ENCODE data around the gene VSTM2L. TPM values are rescaled to one million over a fixed set of nuclear protein-coding genes. Genes with fewer than 3 reads are reported as not detected.

Gene VSTM2L
- total and polyA plus RNA-seq, 4 donors: 8.0 to 71.6 (median 31.4) TPM

DNA sequence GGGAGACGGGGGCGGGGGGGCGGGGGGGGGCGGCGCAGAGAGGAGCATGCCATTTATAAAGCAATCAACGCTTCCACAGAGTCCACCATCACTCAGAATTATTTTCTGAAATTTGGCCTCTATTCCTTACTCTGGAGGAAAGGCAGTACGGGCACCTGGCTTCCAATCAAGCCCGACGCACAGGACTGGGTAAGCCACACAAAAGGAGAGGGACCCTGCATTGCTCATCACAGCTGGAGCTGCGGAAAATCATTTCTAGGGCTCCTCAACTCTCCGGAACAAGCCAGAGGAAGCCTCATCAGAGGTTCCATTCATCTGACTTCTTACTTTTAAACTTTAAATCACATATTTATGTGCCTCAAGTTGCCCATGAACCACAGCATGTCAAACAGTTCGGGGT, 74.4 kb downstream of the VSTM2L start:
- Histone ChIP-seq H3K27me3 (ENCODE audit: control insufficient read depth in 3 of 3, insufficient read depth in 3 of 3, low read length in 2 of 3) (no peaks in the 10 kb centered on the region), H3K9me3 (ENCODE audit: control insufficient read depth in 4 of 4, insufficient read depth in 3 of 4, low read length in 3 of 4) (no peaks in the 10 kb centered on the region), H3K4me1 (ENCODE audit: control insufficient read depth in 5 of 5, insufficient read depth in 5 of 5, low read length in 5 of 5) (no peaks in the 10 kb centered on the region), H3K27ac (ENCODE audit: low read depth in 1 of 2, low read length in 1 of 2) (no peak overlapping the region), H3K9ac (ENCODE audit: insufficient read depth in 1 of 2, low read length in 2 of 2) (no peak overlapping the region), H3K36me3 (ENCODE audit: control insufficient read depth in 4 of 4, insufficient read depth in 4 of 4, low read length in 4 of 4) (peaks cover 0 to 6% (median 2%) of the 10 kb centered on the region in 4 donors), H3K4me3 (no peak overlapping the region)
- DNase-seq (no peak), ATAC-seq (ENCODE audit: insufficient read depth, low FRiP score) (no peak)
- 35 to 43% methylated on average over 8 to 12 of the region's 12 CpGs for WGBS, 2 donors
- no peak for TF ChIP-seq CTCF (IDR thresholded peaks at IDR 0.05; ENCODE audit: control extremely low read depth, extremely low read depth)

DNA sequence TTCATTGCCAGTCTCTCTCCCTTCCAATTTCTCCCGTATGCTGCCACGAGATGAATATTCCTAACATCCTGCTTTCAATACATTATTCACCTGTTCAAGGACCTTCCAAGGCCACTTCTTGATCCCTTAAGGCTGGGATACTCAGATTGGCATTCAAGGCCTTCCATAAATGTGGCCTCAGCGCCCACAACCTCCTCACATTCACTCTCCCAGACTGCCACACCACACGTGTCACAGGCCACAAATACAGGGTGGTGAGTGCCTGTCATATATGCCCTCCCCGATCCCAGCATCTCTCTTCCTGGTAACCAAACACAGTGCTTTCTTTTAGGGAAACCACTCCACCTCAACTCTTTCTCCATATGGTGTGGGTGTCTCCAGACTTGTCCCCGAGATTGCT, 74.9 kb downstream of the VSTM2L start:
- DNase-seq (no peak), ATAC-seq (ENCODE audit: insufficient read depth, low FRiP score) (no peak)
- Histone ChIP-seq H3K4me1 (ENCODE audit: control insufficient read depth in 5 of 5, insufficient read depth in 5 of 5, low read length in 5 of 5) (no peaks in the 10 kb centered on the region), H3K27ac (ENCODE audit: low read depth in 1 of 2, low read length in 1 of 2) (no peak overlapping the region), H3K9me3 (ENCODE audit: control insufficient read depth in 4 of 4, insufficient read depth in 3 of 4, low read length in 3 of 4) (no peaks in the 10 kb centered on the region), H3K27me3 (ENCODE audit: control insufficient read depth in 3 of 3, insufficient read depth in 3 of 3, low read length in 2 of 3) (no peaks in the 10 kb centered on the region), H3K9ac (ENCODE audit: insufficient read depth in 1 of 2, low read length in 2 of 2) (no peak overlapping the region), H3K36me3 (ENCODE audit: control insufficient read depth in 4 of 4, insufficient read depth in 4 of 4, low read length in 4 of 4) (peaks cover 0 to 6% (median 2%) of the 10 kb centered on the region in 4 donors), H3K4me3 (no peak overlapping the region)
- 79 to 81% methylated on average over 6 of the region's 6 CpGs for WGBS, 2 donors
- no peak for TF ChIP-seq CTCF (IDR thresholded peaks at IDR 0.05; ENCODE audit: control extremely low read depth, extremely low read depth)

DNA sequence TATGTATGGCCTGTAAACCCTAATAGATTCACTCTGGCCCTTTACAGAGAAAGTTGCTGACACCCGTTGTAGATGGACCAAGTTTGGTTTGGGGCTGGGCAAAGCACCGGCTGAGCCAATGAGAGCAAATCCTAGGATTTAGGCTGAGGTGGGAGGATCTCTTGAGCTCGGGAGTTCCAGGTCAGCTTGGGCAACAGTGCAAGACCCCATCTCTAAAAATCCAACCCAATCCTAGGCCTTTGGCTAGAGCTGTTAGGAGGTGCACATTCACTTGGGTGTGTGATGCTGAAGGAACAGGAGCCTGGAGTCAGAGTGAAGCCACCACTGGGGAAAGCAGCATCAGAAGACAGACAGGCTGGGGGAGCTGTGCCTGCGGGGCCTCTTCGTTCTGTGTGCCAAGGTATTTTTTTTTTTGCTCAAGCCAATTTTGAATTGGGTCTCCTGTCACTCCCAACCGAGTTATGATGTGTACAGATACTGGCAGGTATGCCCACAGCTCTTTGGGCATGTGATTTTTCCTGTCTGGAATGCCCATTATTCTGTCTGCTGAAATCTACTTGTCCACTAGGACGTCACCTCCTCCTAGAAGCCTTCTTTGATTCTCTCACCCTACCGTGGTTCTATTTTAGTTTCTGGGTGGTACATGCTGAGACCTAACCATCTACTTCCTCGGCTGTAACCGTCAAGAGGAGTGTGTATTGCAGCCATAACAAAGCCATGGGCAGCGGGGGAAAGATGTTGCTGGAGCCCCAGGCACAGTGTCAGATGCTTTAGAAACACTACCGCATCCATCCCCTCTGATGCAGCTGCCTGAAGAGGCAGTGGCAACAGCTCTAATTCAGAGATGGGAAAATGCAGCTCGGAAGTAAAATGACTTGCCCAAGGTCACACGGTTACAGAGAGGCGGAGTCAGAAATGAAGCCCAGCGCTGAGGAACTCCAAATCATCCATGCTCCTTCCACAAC, 76.4 kb downstream of the VSTM2L start:
- H3K36me3 ChIP-seq (ENCODE audit: control insufficient read depth in 4 of 4, insufficient read depth in 4 of 4, low read length in 4 of 4): peaks cover 0 to 12% (median 4%) of the 10 kb centered on the region in 4 donors
- DNase-seq: no peak
- H3K4me3 ChIP-seq: no peak overlapping the region
- H3K27ac ChIP-seq (ENCODE audit: low read depth in 1 of 2, low read length in 1 of 2): no peak overlapping the region
- H3K9ac ChIP-seq (ENCODE audit: insufficient read depth in 1 of 2, low read length in 2 of 2): no peak overlapping the region
- peaks cover 0 to 2% (median 0%) of the 10 kb centered on the region in 4 donors for H3K9me3 ChIP-seq (ENCODE audit: control insufficient read depth in 4 of 4, insufficient read depth in 3 of 4, low read length in 3 of 4)
- no peak for ATAC-seq (ENCODE audit: insufficient read depth, low FRiP score)
- peaks cover 0 to 10% (median 3%) of the 10 kb centered on the region in 5 donors for H3K4me1 ChIP-seq (ENCODE audit: control insufficient read depth in 5 of 5, insufficient read depth in 5 of 5, low read length in 5 of 5)
- H3K27me3 ChIP-seq (ENCODE audit: control insufficient read depth in 3 of 3, insufficient read depth in 3 of 3, low read length in 2 of 3): no peaks in the 10 kb centered on the region
- TF ChIP-seq CTCF (IDR thresholded peaks at IDR 0.05; ENCODE audit: control extremely low read depth, extremely low read depth): no peak
- WGBS, 2 donors: 93 to 94% methylated on average over 16 of the region's 16 CpGs
